ENCODE results near the gene TRPC1.
"Not testable (repeated sequence)": the region's sequence is repeated elsewhere in the genome, so short reads cannot be mapped to it uniquely, and the experiment has no call there.

Gene TRPC1

DNA sequence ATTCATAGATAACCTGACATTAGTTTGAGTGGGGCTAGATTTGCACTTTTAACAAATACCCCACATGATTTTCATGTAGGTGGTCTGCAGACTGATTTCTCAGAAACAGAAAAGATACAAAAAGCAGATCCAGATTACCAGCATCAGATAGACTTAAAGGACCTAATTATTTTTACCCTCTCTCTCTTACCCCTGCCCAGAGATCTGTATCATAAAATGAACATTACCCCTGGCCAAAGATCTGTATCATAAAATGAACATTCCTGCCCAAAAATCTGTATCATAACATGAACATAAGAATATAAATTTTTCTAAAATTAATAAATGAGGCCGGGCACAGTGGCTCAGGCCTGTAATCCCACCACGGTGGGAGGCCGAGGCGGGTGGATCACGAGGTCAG lies 14.6 kb upstream of the TRPC1 start:
- TF ChIP-seq, protein P1, sequence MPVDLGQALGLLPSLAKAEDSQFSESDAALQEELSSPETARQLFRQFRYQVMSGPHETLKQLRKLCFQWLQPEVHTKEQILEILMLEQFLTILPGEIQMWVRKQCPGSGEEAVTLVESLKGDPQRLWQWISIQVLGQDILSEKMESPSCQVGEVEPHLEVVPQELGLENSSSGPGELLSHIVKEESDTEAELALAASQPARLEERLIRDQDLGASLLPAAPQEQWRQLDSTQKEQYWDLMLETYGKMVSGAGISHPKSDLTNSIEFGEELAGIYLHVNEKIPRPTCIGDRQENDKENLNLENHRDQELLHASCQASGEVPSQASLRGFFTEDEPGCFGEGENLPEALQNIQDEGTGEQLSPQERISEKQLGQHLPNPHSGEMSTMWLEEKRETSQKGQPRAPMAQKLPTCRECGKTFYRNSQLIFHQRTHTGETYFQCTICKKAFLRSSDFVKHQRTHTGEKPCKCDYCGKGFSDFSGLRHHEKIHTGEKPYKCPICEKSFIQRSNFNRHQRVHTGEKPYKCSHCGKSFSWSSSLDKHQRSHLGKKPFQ (tag by site-specific recombination; IDR thresholded peaks at IDR 0.05), result no peak
- TF ChIP-seq ZNF155 (tag by site-specific recombination; IDR thresholded peaks at IDR 0.05) (no peak), ZNF426 (tag by site-specific recombination; IDR thresholded peaks at IDR 0.05) (no peak), ZNF76 (tag by site-specific recombination; IDR thresholded peaks at IDR 0.05; ENCODE audit: borderline replicate concordance, low read depth) (no peak), ZNF37A (tag by site-specific recombination; IDR thresholded peaks at IDR 0.05) (no peak), ZNF660 (tag by site-specific recombination; IDR thresholded peaks at IDR 0.05) (no peak), ZNF169 (tag by site-specific recombination; IDR thresholded peaks at IDR 0.05) (no peak), ZNF560 (tag by site-specific recombination; IDR thresholded peaks at IDR 0.05; ENCODE audit: borderline replicate concordance) (no peak), ZNF324 (tag by site-specific recombination; IDR thresholded peaks at IDR 0.05) (no peak), ZBTB17 (tag by site-specific recombination; IDR thresholded peaks at IDR 0.05) (no peak), SETDB1 (IDR thresholded peaks at IDR 0.05; ENCODE audit: insufficient read length, low read length) (no peak)
- TF ChIP-seq, protein P2, sequence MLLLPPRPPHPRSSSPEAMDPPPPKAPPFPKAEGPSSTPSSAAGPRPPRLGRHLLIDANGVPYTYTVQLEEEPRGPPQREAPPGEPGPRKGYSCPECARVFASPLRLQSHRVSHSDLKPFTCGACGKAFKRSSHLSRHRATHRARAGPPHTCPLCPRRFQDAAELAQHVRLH (tag by site-specific recombination; IDR thresholded peaks at IDR 0.05), result no peak
- Histone ChIP-seq H3K27ac (ENCODE audit: extremely low read depth, low read depth, low read length) (no peak overlapping the region), H3K36me3 (ENCODE audit: control insufficient read depth in 2 of 2, insufficient read depth in 1 of 2, low read length in 2 of 2) (no peaks in the 10 kb centered on the region), H3K9me3 (ENCODE audit: control insufficient read depth, insufficient read depth, low read depth, low read length) (no peaks in the 10 kb centered on the region), H3K4me3 (ENCODE audit: low read depth, low read length) (no peak overlapping the region), H3K4me1 (ENCODE audit: control insufficient read depth, insufficient read depth, low read length) (no peaks in the 10 kb centered on the region)
- ChIA-PET POLR2A (interaction anchor here (0.7 kb wide), 1 partner anchor 15 kb away, joined by 5 read pairs; the partner anchor contains the start of gene TRPC1), CTCF (no interaction called here)

DNA sequence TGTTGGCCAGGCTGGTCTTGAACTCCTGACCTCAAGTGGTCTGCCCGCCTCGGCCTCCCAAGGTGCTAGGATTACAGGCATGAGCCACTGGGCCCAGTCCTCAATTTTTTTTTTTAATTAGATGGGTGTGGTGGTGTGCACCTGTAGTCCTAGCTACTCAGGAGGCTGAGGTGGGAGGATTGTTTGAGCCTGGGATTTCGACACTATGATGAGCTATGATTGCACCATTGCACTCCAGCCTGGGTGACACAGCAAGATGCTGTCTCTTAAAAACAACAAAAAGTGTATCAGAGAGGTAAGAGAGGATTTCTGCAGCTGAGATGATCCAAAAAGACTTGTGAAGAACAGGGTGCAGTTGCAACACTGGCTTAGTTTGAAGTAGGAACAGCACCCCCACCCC lies 9.0 kb upstream of the TRPC1 start:
- CTCF ChIA-PET; H3K9me3 ChIP-seq (ENCODE audit: control insufficient read depth, insufficient read depth, low read depth, low read length); H3K27ac ChIP-seq (ENCODE audit: extremely low read depth, low read depth, low read length); POLR2A ChIA-PET; H3K4me3 ChIP-seq (ENCODE audit: low read depth, low read length); H3K36me3 ChIP-seq (ENCODE audit: control insufficient read depth in 2 of 2, insufficient read depth in 1 of 2, low read length in 2 of 2); H3K4me1 ChIP-seq (ENCODE audit: control insufficient read depth, insufficient read depth, low read length): not testable (repeated sequence)

DNA sequence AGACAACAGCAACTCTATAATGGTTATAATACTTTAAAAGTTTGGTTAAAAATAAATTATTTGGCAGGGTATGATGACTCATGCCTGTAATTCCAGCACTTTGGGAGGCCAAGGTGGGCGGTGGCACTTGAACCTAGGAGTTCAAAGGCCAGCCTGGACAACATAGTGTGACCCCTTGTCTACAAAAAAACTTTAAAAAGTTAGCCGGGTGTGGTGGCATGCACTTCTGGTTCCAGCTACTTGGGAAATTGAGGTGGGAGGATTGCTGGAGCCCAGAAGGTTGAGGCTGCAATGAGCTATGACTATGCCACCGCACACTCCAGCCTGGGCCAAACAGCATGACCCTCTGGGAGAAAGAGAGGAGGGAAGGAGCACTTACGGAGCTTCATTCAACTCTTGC lies 7.7 kb upstream of the TRPC1 start:
- no peaks in the 10 kb centered on the region for H3K36me3 ChIP-seq (ENCODE audit: control insufficient read depth in 2 of 2, insufficient read depth in 1 of 2, low read length in 2 of 2)
- CTCF ChIA-PET, result no interaction called here
- H3K4me1 ChIP-seq (ENCODE audit: control insufficient read depth, insufficient read depth, low read length), result no peaks in the 10 kb centered on the region
- no peak overlapping the region for H3K4me3 ChIP-seq (ENCODE audit: low read depth, low read length)
- POLR2A ChIA-PET, result no interaction called here
- H3K9me3 ChIP-seq (ENCODE audit: control insufficient read depth, insufficient read depth, low read depth, low read length), result no peaks in the 10 kb centered on the region
- no peak overlapping the region for H3K27ac ChIP-seq (ENCODE audit: extremely low read depth, low read depth, low read length)
- TF ChIP-seq, protein P3, sequence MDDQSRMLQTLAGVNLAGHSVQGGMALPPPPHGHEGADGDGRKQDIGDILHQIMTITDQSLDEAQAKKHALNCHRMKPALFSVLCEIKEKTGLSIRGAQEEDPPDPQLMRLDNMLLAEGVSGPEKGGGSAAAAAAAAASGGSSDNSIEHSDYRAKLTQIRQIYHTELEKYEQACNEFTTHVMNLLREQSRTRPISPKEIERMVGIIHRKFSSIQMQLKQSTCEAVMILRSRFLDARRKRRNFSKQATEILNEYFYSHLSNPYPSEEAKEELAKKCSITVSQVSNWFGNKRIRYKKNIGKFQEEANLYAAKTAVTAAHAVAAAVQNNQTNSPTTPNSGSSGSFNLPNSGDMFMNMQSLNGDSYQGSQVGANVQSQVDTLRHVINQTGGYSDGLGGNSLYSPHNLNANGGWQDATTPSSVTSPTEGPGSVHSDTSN (CRISPR knock-in tag; IDR thresholded peaks at IDR 0.05), result no peak
- TF ChIP-seq, protein P4, sequence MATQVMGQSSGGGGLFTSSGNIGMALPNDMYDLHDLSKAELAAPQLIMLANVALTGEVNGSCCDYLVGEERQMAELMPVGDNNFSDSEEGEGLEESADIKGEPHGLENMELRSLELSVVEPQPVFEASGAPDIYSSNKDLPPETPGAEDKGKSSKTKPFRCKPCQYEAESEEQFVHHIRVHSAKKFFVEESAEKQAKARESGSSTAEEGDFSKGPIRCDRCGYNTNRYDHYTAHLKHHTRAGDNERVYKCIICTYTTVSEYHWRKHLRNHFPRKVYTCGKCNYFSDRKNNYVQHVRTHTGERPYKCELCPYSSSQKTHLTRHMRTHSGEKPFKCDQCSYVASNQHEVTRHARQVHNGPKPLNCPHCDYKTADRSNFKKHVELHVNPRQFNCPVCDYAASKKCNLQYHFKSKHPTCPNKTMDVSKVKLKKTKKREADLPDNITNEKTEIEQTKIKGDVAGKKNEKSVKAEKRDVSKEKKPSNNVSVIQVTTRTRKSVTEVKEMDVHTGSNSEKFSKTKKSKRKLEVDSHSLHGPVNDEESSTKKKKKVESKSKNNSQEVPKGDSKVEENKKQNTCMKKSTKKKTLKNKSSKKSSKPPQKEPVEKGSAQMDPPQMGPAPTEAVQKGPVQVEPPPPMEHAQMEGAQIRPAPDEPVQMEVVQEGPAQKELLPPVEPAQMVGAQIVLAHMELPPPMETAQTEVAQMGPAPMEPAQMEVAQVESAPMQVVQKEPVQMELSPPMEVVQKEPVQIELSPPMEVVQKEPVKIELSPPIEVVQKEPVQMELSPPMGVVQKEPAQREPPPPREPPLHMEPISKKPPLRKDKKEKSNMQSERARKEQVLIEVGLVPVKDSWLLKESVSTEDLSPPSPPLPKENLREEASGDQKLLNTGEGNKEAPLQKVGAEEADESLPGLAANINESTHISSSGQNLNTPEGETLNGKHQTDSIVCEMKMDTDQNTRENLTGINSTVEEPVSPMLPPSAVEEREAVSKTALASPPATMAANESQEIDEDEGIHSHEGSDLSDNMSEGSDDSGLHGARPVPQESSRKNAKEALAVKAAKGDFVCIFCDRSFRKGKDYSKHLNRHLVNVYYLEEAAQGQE (tag by site-specific recombination; IDR thresholded peaks at IDR 0.05), result no peak
- TF ChIP-seq ZNF623 (tag by site-specific recombination; IDR thresholded peaks at IDR 0.05), result no peak
- TF ChIP-seq, protein P5, sequence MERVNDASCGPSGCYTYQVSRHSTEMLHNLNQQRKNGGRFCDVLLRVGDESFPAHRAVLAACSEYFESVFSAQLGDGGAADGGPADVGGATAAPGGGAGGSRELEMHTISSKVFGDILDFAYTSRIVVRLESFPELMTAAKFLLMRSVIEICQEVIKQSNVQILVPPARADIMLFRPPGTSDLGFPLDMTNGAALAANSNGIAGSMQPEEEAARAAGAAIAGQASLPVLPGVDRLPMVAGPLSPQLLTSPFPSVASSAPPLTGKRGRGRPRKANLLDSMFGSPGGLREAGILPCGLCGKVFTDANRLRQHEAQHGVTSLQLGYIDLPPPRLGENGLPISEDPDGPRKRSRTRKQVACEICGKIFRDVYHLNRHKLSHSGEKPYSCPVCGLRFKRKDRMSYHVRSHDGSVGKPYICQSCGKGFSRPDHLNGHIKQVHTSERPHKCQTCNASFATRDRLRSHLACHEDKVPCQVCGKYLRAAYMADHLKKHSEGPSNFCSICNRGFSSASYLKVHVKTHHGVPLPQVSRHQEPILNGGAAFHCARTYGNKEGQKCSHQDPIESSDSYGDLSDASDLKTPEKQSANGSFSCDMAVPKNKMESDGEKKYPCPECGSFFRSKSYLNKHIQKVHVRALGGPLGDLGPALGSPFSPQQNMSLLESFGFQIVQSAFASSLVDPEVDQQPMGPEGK (tag by site-specific recombination; IDR thresholded peaks at IDR 0.05), result no peak
- no peak for TF ChIP-seq MZF1 (tag by site-specific recombination; IDR thresholded peaks at IDR 0.05; ENCODE audit: borderline replicate concordance)
- TF ChIP-seq ZNF76 (tag by site-specific recombination; IDR thresholded peaks at IDR 0.05; ENCODE audit: borderline replicate concordance, low read depth), result no peak
- TF ChIP-seq ZNF223 (tag by site-specific recombination; IDR thresholded peaks at IDR 0.05), result no peak
- TF ChIP-seq ZNF132 (tag by site-specific recombination; IDR thresholded peaks at IDR 0.05; ENCODE audit: borderline replicate concordance), result no peak
- no peak for TF ChIP-seq YY1 (tag by site-specific recombination; IDR thresholded peaks at IDR 0.05)
- TF ChIP-seq ZNF660 (tag by site-specific recombination; IDR thresholded peaks at IDR 0.05), result no peak
